ENCODE results near the gene PARD3. TPM values are rescaled to one million over a fixed set of nuclear protein-coding genes. Genes with fewer than 3 reads are reported as not detected.

The PARD3 gene
- total RNA-seq, 2 donors from 2014 or later: 31.6 to 41.6 TPM

DNA sequence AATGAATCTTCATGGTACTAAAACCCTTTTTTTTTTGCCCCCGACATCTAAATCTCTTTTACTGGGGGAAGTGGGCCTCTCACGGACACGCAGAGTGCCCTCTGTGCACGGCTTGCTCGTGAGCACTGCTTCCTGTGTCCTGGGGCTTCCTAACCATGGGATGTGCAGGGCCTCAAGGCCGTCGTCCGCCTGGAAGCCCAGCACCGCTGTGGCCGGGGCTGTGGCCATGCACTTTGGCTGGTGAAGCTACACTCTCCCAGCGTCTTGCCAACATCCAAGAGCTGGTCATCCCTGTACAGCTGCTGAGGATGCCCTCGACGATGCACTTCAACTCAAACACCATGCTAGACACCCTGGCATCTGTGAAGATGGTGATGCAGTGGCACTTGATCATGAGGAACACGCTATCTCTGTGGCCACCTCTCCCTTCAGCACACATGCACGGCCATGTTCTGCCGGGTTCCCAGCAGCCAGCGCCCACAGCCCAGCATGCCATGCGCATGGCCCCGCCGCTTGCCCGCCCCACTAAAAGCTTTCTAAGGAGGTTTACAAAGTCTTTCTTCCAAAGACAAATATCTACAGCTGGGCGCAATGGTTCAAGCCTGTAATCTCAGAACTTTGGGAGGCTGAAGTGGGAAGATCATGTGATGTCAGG lies 326.5 kb downstream of the PARD3 start:
- Histone ChIP-seq H3K4me3 (no peak overlapping the region), H3K27ac (no peak overlapping the region), H3K9me3 (no peaks in the 10 kb centered on the region), H3K27me3 (no peaks in the 10 kb centered on the region), H3K4me1 (no peaks in the 10 kb centered on the region), H3K36me3 (no peaks in the 10 kb centered on the region)
- DNase-seq (ENCODE audit: low spot score): no peak
- TF ChIP-seq, protein P1, sequence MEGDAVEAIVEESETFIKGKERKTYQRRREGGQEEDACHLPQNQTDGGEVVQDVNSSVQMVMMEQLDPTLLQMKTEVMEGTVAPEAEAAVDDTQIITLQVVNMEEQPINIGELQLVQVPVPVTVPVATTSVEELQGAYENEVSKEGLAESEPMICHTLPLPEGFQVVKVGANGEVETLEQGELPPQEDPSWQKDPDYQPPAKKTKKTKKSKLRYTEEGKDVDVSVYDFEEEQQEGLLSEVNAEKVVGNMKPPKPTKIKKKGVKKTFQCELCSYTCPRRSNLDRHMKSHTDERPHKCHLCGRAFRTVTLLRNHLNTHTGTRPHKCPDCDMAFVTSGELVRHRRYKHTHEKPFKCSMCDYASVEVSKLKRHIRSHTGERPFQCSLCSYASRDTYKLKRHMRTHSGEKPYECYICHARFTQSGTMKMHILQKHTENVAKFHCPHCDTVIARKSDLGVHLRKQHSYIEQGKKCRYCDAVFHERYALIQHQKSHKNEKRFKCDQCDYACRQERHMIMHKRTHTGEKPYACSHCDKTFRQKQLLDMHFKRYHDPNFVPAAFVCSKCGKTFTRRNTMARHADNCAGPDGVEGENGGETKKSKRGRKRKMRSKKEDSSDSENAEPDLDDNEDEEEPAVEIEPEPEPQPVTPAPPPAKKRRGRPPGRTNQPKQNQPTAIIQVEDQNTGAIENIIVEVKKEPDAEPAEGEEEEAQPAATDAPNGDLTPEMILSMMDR (IDR thresholded peaks at IDR 0.05): no peak

DNA sequence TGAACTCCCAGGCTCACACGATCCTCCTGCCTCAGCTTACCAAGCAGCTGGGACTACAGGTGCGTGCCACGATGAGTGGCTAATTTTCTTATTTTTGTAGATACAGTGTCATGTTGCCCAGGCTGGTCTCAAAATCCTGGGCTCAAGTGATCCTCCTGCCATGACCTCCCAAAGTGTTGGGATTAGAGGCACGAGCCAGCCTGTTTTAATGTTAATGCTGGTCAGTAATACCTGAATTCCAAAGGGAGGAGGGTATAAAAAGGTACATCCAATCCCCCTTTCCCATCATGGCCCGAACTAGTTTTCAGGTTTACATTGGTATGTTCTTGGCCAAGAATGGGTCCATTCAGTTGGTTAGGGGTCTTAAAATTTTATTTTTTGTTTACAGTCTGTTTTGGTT lies 329.1 kb downstream of the PARD3 start:
- Histone ChIP-seq H3K4me3 (no peak overlapping the region), H3K27me3 (no peaks in the 10 kb centered on the region), H3K4me1 (no peaks in the 10 kb centered on the region), H3K36me3 (no peaks in the 10 kb centered on the region), H3K27ac (no peak overlapping the region), H3K9me3 (no peaks in the 10 kb centered on the region)
- TF ChIP-seq, protein P1 (IDR thresholded peaks at IDR 0.05): no peak
- no peak for DNase-seq (ENCODE audit: low spot score)

DNA sequence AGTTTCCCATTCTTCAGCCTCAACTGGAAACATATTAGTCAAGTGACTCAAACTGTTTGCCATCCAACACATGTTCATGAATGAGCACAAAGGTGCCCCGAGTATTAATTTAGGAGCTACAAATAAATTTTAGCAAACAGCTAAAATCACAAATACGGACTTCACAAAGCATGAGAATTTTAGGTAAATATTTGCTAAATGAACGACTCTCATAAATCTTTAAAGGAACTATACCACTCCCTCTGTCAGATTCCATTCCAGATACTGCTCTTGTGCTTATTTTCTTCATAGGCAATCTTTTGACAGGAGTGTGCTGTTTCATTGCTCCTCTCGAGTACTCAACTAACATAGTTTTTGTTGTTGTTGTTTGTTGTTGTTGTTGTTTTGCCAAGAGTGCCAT lies 330.9 kb downstream of the PARD3 start:
- Histone ChIP-seq H3K36me3 (no peaks in the 10 kb centered on the region), H3K4me3 (no peak overlapping the region), H3K9me3 (no peaks in the 10 kb centered on the region), H3K27ac (no peak overlapping the region), H3K27me3 (no peaks in the 10 kb centered on the region), H3K4me1 (peaks cover 0 to 7% of the 10 kb centered on the region in 2 donors)
- TF ChIP-seq, protein P1 (IDR thresholded peaks at IDR 0.05): no peak
- DNase-seq (ENCODE audit: low spot score): no peak

DNA sequence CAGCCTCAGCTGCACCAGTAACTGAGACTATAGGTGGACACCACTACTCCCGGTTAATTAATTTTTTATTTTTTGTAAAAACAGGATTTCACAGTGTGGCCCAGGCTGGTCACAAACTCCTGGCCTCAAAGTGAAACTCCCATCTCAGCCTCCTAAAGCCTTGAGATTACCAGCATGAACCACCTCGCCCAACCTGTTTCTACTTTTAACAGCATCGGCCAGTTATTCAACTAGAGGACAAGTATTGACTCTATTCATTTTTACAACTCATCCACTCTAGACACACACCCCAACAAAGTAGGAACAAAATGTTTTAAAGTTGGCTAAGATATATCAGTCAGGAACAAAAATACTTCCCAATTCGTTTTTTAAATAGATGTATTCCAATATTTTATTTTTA lies 334.8 kb downstream of the PARD3 start:
- Histone ChIP-seq H3K9me3 (no peaks in the 10 kb centered on the region), H3K27ac (no peak overlapping the region), H3K36me3 (no peaks in the 10 kb centered on the region), H3K4me3 (no peak overlapping the region), H3K27me3 (no peaks in the 10 kb centered on the region), H3K4me1 (peaks cover 0 to 7% of the 10 kb centered on the region in 2 donors)
- DNase-seq (ENCODE audit: low spot score): no peak
- TF ChIP-seq, protein P1 (IDR thresholded peaks at IDR 0.05): no peak

DNA sequence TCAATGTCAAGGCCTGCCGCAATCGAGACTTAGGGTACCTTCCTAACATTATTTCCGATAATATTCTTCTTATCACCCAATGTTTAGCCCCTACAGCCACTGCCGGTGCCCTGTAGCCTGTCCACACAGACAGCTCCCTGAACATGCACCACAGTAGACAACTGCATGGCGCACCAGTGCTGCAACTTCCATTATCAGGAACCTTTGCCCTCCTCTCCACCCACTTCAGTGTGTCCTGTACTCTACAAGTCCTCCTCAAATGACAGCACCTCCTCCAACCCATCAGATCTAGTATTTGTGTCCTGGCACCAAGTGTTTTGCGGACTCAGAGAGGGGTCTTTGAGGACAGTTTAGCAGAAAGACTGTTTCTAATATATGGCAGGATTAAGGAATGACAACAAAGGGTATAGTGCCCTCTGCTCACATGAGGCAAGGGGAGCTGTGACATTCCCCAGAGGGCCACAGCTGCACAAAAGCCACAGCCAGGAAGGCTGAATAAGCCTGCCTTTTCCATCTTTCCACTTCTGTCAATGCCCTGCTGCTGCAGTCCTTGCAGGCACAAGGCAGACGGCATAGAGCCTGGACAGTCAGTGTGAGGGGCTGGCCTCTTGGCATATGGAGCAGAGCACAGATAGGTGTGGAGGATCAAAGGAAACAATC lies 335.4 kb downstream of the PARD3 start:
- Histone ChIP-seq H3K36me3 (no peaks in the 10 kb centered on the region), H3K9me3 (no peaks in the 10 kb centered on the region), H3K27me3 (no peaks in the 10 kb centered on the region), H3K27ac (no peak overlapping the region), H3K4me1 (peaks cover 0 to 7% of the 10 kb centered on the region in 2 donors), H3K4me3 (no peak overlapping the region)
- TF ChIP-seq, protein P1 (IDR thresholded peaks at IDR 0.05): no peak
- DNase-seq (ENCODE audit: low spot score): no peak
